Vagina (tissue), 2 donors: ENCODE data around the gene DCST1. TPM values are rescaled to one million over a fixed set of nuclear protein-coding genes. Genes with fewer than 3 reads are reported as not detected.

Experiments
- DNase-seq, 2 donors: peaks; one replicate each; pipeline ENCODE4 v3.0.0-alpha.2; 2017; ENCODE audit errors: extremely low spot score in 2 of 2
- H3K27ac ChIP-seq: fragments of 200-600 bp; sonication (generic); one replicate; pipeline ENCODE4 v1.5.1; 2019
- H3K27me3 ChIP-seq: fragments of 200-600 bp; sonication (generic); one replicate; pipeline ENCODE4 v1.5.1; 2019
- H3K36me3 ChIP-seq, 2 donors: fragments of 200-600 bp; sonication (generic); one replicate each; pipeline ENCODE4 v1.5.1; 2017 to 2019
- H3K4me1 ChIP-seq: fragments of 200-600 bp; sonication (generic); one replicate; pipeline ENCODE4 v1.5.1; 2019
- H3K4me3 ChIP-seq, 2 donors: fragments of 200-600 bp; sonication (generic); 1 replicate in 1 of 2; 2 replicates in 1 of 2; pipeline ENCODE4 v1.5.1; 2016 to 2019
- H3K9me3 ChIP-seq: fragments of 200-600 bp; sonication (generic); one replicate; pipeline ENCODE4 v1.5.1; 2019
- CTCF ChIP-seq, 3 experiments: fragments of 450-650 bp in 2 of 3; fragments of 200-600 bp in 1 of 3; sonication (generic) in 1 of 3; IDR thresholded peaks; one replicate each; pipeline ENCODE4 v1.5.1; 2017 to 2019; ENCODE audit warnings: antibody characterized with exemption in 3 of 3, mild to moderate bottlenecking in 2 of 3, moderate library complexity in 2 of 3
- POLR2A ChIP-seq, 2 donors: fragments of 450-650 bp; IDR thresholded peaks; one replicate each; pipeline ENCODE4 v1.6.1; 2017; ENCODE audit warnings: antibody characterized with exemption in 2 of 2, mild to moderate bottlenecking in 2 of 2, moderate library complexity in 2 of 2
- POLR2AphosphoS5 ChIP-seq, 2 donors: sonication (generic); formaldehyde crosslinking; IDR thresholded peaks; one replicate each; pipeline ENCODE4 v1.9.0; 2017; ENCODE audit warnings: antibody characterized with exemption in 2 of 2, mild to moderate bottlenecking in 2 of 2, low read depth in 1 of 2; ENCODE audit not compliant: insufficient read depth in 1 of 2
- intact Hi-C: fragments of 100-400 bp; cut with DNase I; formaldehyde crosslinking; loops from one replicate; pipeline ENCODE4 v1.15.1; 2023
- total RNA-seq: library from RNA; depleted of rRNA; stranded (reverse); fragments of >200 nt; gene quantifications from one replicate; pipeline ENCODE4 v1.2.3, GENCODE V29; 2016

DCST1 gene
- total RNA-seq, 1 donor from 2014 or later, result not detected

GRCh38 chr1:155092641-155093040 is 59.0 kb downstream of the DCST1 start:
- Histone ChIP-seq H3K9me3 (no peaks in the 10 kb centered on the region), H3K27ac (no peak overlapping the region), H3K4me1 (peaks cover 24% of the 10 kb centered on the region), H3K4me3 (no peak overlapping the region), H3K27me3 (no peaks in the 10 kb centered on the region), H3K36me3 (no peaks in the 10 kb centered on the region)
- no peak for TF ChIP-seq CTCF (IDR thresholded peaks at IDR 0.05)
- no peak for TF ChIP-seq POLR2AphosphoS5 (IDR thresholded peaks at IDR 0.05; ENCODE audit: insufficient read depth in 1 of 2, low read depth in 1 of 2)
- TF ChIP-seq POLR2A (IDR thresholded peaks at IDR 0.05), result no peak
- DNase-seq, result no peak
- intact Hi-C loops, result loop anchor here (5.0 kb wide), 1 partner anchor 40 kb away; no protein-coding TSS in a partner anchor

GRCh38 chr1:155093911-155094621 is 60.4 kb downstream of the DCST1 start:
- H3K4me3 ChIP-seq, result no peak overlapping the region
- no peaks in the 10 kb centered on the region for H3K36me3 ChIP-seq
- H3K27ac ChIP-seq, result no peak overlapping the region
- TF ChIP-seq CTCF (IDR thresholded peaks at IDR 0.05) (no peak), POLR2A (IDR thresholded peaks at IDR 0.05) (no peak), POLR2AphosphoS5 (IDR thresholded peaks at IDR 0.05; ENCODE audit: insufficient read depth in 1 of 2, low read depth in 1 of 2) (no peak)
- intact Hi-C loops, result loop anchor here (5.0 kb wide), 1 partner anchor 38 kb away; no protein-coding TSS in a partner anchor
- H3K9me3 ChIP-seq, result no peaks in the 10 kb centered on the region
- H3K4me1 ChIP-seq, result peaks cover 24% of the 10 kb centered on the region
- H3K27me3 ChIP-seq, result no peaks in the 10 kb centered on the region
- no peak for DNase-seq

GRCh38 chr1:155094622-155094948 is 61.0 kb downstream of the DCST1 start:
- no peak overlapping the region for H3K4me3 ChIP-seq
- intact Hi-C loops, result loop anchor here (5.0 kb wide), 1 partner anchor 38 kb away; no protein-coding TSS in a partner anchor
- H3K36me3 ChIP-seq, result no peaks in the 10 kb centered on the region
- no peak for DNase-seq
- H3K27me3 ChIP-seq, result no peaks in the 10 kb centered on the region
- H3K4me1 ChIP-seq, result peaks cover 24% of the 10 kb centered on the region
- TF ChIP-seq CTCF (IDR thresholded peaks at IDR 0.05), result no peak
- no peak for TF ChIP-seq POLR2AphosphoS5 (IDR thresholded peaks at IDR 0.05; ENCODE audit: insufficient read depth in 1 of 2, low read depth in 1 of 2)
- TF ChIP-seq POLR2A (IDR thresholded peaks at IDR 0.05), result no peak
- H3K27ac ChIP-seq, result no peak overlapping the region
- no peaks in the 10 kb centered on the region for H3K9me3 ChIP-seq

GRCh38 chr1:155099331-155099730 is 65.7 kb downstream of the DCST1 start:
- Histone ChIP-seq H3K4me1 (peaks cover 3% of the 10 kb centered on the region), H3K27ac (no peak overlapping the region), H3K4me3 (no peak overlapping the region), H3K36me3 (no peaks in the 10 kb centered on the region), H3K27me3 (no peaks in the 10 kb centered on the region), H3K9me3 (no peaks in the 10 kb centered on the region)
- intact Hi-C loops, result no loop called here
- TF ChIP-seq POLR2AphosphoS5 (IDR thresholded peaks at IDR 0.05; ENCODE audit: insufficient read depth in 1 of 2, low read depth in 1 of 2) (no peak), POLR2A (IDR thresholded peaks at IDR 0.05) (no peak), CTCF (IDR thresholded peaks at IDR 0.05) (no peak)
- no peak for DNase-seq

Other genes with a start within 250 kb of the DCST1 start
- 7.4 TPM for gene KCNN3, start 163.5 kb upstream of the DCST1 start, total RNA-seq
- 20.6 TPM for gene PMVK, start 97.1 kb upstream of the DCST1 start, total RNA-seq
- 56.5 TPM for gene PBXIP1, start 77.7 kb upstream of the DCST1 start, total RNA-seq
- gene PYGO2, start 72.0 kb upstream of the DCST1 start, total RNA-seq, result 19.2 TPM
- 110 TPM for gene SHC1, start 63.1 kb upstream of the DCST1 start, total RNA-seq
- 30.4 TPM for gene CKS1B, start 59.1 kb upstream of the DCST1 start, total RNA-seq
- 20.6 TPM for gene FLAD1, start 50.5 kb upstream of the DCST1 start, total RNA-seq
- not detected for gene LENEP, start 40.2 kb upstream of the DCST1 start, total RNA-seq
- gene ZBTB7B, start 31.0 kb upstream of the DCST1 start, total RNA-seq, result 77.6 TPM
- gene DCST2, start within 50 bp of the DCST1 start, total RNA-seq, result 7.9 TPM
- gene ADAM15, start 17.5 kb downstream of the DCST1 start, total RNA-seq, result 193 TPM
- 13.8 TPM for gene EFNA4, start 29.9 kb downstream of the DCST1 start, total RNA-seq
- 22.3 TPM for gene EFNA3, start 45.0 kb downstream of the DCST1 start, total RNA-seq
- 57.9 TPM for gene EFNA1, start 94.1 kb downstream of the DCST1 start, total RNA-seq
- 11.8 TPM for gene SLC50A1, start 102.0 kb downstream of the DCST1 start, total RNA-seq
- gene DPM3, start 106.7 kb downstream of the DCST1 start, total RNA-seq, result 114 TPM
- 117 TPM for gene KRTCAP2, start 139.5 kb downstream of the DCST1 start, total RNA-seq
- 2.7 TPM for gene TRIM46, start 140.0 kb downstream of the DCST1 start, total RNA-seq
- gene THBS3, start 174.1 kb downstream of the DCST1 start, total RNA-seq, result 27.3 TPM
- 29.5 TPM for gene MTX1, start 174.9 kb downstream of the DCST1 start, total RNA-seq
- 21.1 TPM for gene ENTREP3, start 221.7 kb downstream of the DCST1 start, total RNA-seq
- gene SCAMP3, start 228.5 kb downstream of the DCST1 start, total RNA-seq, result 44.7 TPM
- gene CLK2, start 239.7 kb downstream of the DCST1 start, total RNA-seq, result 48.1 TPM
- gene HCN3, start 243.6 kb downstream of the DCST1 start, total RNA-seq, result 4.2 TPM